Left ventricle myocardium inferior (tissue), 1 donor: ENCODE data around the gene LNP1. TPM values are rescaled to one million over a fixed set of nuclear protein-coding genes. Genes with fewer than 3 reads are reported as not detected.
"Not testable (repeated sequence)": the region's sequence is repeated elsewhere in the genome, so short reads cannot be mapped to it uniquely, and the experiment has no call there.

Source experiments
- DNase-seq: peaks from one replicate; pipeline ENCODE4 v3.0.0-alpha.2; 2020
- H3K27ac ChIP-seq: fragments of 200-600 bp; replicated peaks from 2 replicates; pipeline ENCODE4 v1.8.0; 2021
- H3K27me3 ChIP-seq: fragments of 200-600 bp; 2 replicates; pipeline ENCODE4 v1.8.0; 2021; ENCODE audit warnings: low read depth
- H3K36me3 ChIP-seq: fragments of 200-600 bp; 2 replicates; pipeline ENCODE4 v1.8.0; 2021
- H3K4me1 ChIP-seq: fragments of 200-600 bp; 2 replicates; pipeline ENCODE4 v1.8.0; 2021
- H3K4me3 ChIP-seq: fragments of 200-600 bp; 2 replicates; pipeline ENCODE4 v1.8.0; 2021; ENCODE audit warnings: mild to moderate bottlenecking, moderate library complexity
- H3K9me3 ChIP-seq: fragments of 200-600 bp; replicated peaks from 2 replicates; pipeline ENCODE4 v1.8.0; 2021
- intact Hi-C: fragments of 100-400 bp; cut with micrococcal nuclease; formaldehyde crosslinking; loops from one replicate; pipeline ENCODE4 v1.11.0; 2022
- total RNA-seq: library from RNA; stranded (reverse); fragmentation: NEBNext Ultra II Directional; extraction: Animal tissue kit (Norgen Biotek cat#: 25700); gene quantifications from one replicate; pipeline ENCODE4 v1.2.1, GENCODE V29; 2021
- TF ChIP-seq, protein P1 (sequence below): fragments of 200-600 bp; IDR thresholded peaks from 2 replicates; pipeline ENCODE4 v1.8.0; 2021; ENCODE audit warnings: antibody characterized with exemption, mild to moderate bottlenecking, borderline replicate concordance
- donor health status: DM: no; HTN: yes; CAD: no; lungs with severe emphysema.

The LNP1 gene
- total RNA-seq, 1 donor from 2014 or later: 4.2 TPM

GRCh38 chr3:100440895-100441294 lies 39.6 kb downstream of the LNP1 start:
- intact Hi-C loops: no loop called here
- Histone ChIP-seq H3K9me3 (peaks cover 5% of the 10 kb centered on the region), H3K27me3 (no peaks in the 10 kb centered on the region), H3K36me3 (no peaks in the 10 kb centered on the region), H3K4me1 (peaks cover 4% of the 10 kb centered on the region), H3K27ac (no peak overlapping the region), H3K4me3 (no peak overlapping the region)
- no peak for DNase-seq
- TF ChIP-seq, protein P1, sequence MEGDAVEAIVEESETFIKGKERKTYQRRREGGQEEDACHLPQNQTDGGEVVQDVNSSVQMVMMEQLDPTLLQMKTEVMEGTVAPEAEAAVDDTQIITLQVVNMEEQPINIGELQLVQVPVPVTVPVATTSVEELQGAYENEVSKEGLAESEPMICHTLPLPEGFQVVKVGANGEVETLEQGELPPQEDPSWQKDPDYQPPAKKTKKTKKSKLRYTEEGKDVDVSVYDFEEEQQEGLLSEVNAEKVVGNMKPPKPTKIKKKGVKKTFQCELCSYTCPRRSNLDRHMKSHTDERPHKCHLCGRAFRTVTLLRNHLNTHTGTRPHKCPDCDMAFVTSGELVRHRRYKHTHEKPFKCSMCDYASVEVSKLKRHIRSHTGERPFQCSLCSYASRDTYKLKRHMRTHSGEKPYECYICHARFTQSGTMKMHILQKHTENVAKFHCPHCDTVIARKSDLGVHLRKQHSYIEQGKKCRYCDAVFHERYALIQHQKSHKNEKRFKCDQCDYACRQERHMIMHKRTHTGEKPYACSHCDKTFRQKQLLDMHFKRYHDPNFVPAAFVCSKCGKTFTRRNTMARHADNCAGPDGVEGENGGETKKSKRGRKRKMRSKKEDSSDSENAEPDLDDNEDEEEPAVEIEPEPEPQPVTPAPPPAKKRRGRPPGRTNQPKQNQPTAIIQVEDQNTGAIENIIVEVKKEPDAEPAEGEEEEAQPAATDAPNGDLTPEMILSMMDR: no peak

GRCh38 chr3:100443690-100444089 lies 42.4 kb downstream of the LNP1 start:
- H3K27me3 ChIP-seq: no peaks in the 10 kb centered on the region
- no peak overlapping the region for H3K27ac ChIP-seq
- DNase-seq: no peak
- H3K4me1 ChIP-seq: no peaks in the 10 kb centered on the region
- intact Hi-C loops: no loop called here
- H3K36me3 ChIP-seq: no peaks in the 10 kb centered on the region
- TF ChIP-seq, protein P1: no peak
- no peak overlapping the region for H3K4me3 ChIP-seq
- H3K9me3 ChIP-seq: peaks cover 13% of the 10 kb centered on the region

DNA sequence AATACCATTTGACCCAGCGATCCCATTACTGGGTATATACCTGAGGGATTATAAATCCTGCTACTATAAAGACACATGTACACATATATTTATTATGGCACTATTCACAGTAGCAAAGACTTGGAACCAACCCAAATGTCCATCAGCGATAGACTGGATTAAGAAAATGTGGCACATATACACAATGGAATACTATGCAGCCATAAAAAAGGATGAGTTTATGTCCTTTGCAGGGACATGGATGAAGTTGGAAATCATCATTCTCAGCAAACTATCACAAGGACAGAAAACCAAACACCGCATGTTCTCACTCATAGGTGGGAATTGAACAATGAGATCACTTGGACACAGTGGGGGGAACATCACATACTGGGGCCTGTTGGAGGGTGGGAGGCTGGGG lies 45.7 kb downstream of the LNP1 start:
- peaks cover 13% of the 10 kb centered on the region for H3K9me3 ChIP-seq
- H3K4me1 ChIP-seq, intact Hi-C loops, H3K27ac ChIP-seq, H3K36me3 ChIP-seq, H3K27me3 ChIP-seq, H3K4me3 ChIP-seq, DNase-seq: not testable (repeated sequence)

- Histone ChIP-seq H3K4me1 (no peaks in the 10 kb centered on the region), H3K4me3 (no peak overlapping the region), H3K27me3 (no peaks in the 10 kb centered on the region), H3K36me3 (peaks cover 6% of the 10 kb centered on the region), H3K27ac (no peak overlapping the region), H3K9me3 (peaks cover 13% of the 10 kb centered on the region)
- no peak for DNase-seq
- TF ChIP-seq, protein P1: no peak
- intact Hi-C loops: no loop called here
These were observed 46.7 kb downstream of the LNP1 start for GRCh38 chr3:100448079-100448478.

DNA sequence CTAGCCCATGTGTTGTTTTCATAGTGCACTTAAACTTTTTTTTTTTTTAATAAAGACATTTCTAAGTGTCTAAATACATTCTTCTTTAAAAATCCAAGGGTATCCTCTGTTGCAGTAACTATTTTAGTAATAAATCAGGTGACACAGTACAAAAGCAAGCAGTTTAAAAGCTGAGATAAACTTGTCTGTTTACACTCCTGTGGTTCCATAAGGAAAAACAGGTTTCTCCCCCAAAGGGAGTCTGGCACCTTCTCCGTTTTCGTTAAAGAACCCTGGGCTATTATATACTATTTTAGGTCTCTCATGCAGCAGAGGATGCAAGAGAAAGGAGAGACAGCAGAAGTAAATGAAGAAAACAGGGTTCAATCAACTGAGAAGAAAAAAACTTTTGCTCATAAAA lies 47.9 kb downstream of the LNP1 start:
- TF ChIP-seq, protein P1: no peak
- intact Hi-C loops: no loop called here
- Histone ChIP-seq H3K27me3 (no peaks in the 10 kb centered on the region), H3K4me1 (no peaks in the 10 kb centered on the region), H3K9me3 (peaks cover 8% of the 10 kb centered on the region), H3K4me3 (no peak overlapping the region), H3K36me3 (peaks cover 6% of the 10 kb centered on the region), H3K27ac (no peak overlapping the region)
- DNase-seq: no peak

DNA sequence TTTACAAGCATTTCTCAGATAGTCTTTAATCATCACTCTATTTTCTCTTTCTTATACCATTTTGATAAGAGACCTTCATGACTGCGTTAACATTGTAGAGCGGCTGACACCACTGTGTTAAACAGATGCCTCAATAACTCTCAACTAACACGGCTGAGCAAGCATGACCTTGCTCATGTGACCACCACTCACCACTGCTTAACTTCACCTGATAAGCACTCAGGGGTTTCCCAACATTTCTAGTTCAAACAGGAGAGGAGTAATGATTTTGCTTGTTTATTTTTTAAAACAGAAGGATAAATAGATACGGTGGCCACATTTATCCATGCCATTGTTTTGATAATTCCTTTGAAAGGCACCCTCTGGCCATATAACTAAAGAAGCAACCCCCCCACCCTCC lies 53.3 kb downstream of the LNP1 start:
- H3K4me3 ChIP-seq: no peak overlapping the region
- TF ChIP-seq, protein P1: no peak
- H3K4me1 ChIP-seq: no peaks in the 10 kb centered on the region
- no peak for DNase-seq
- intact Hi-C loops: no loop called here
- peaks cover 6% of the 10 kb centered on the region for H3K36me3 ChIP-seq
- no peak overlapping the region for H3K27ac ChIP-seq
- no peaks in the 10 kb centered on the region for H3K27me3 ChIP-seq
- no peaks in the 10 kb centered on the region for H3K9me3 ChIP-seq
